ENCODE measurements around the gene NBDY. TPM values are rescaled to one million over a fixed set of nuclear protein-coding genes. Genes with fewer than 3 reads are reported as not detected.
A peak's percentile ranks its signal among the peaks of the same experiment; 100 is the strongest.

The NBDY gene
- polyA plus RNA-seq, 1 donor, result 37.1 TPM

- Histone ChIP-seq H3K4me1 (ENCODE audit: control insufficient read depth, insufficient read depth, low read length) (no peaks in the 10 kb centered on the region), H3K9me3 (ENCODE audit: control insufficient read depth, low read depth, low read length) (no peaks in the 10 kb centered on the region), H3K27me3 (ENCODE audit: control insufficient read depth, insufficient read depth, low read length) (no peaks in the 10 kb centered on the region), H3K4me3 (ENCODE audit: low read length) (no peak overlapping the region), H3K27ac (ENCODE audit: low read length) (no peak overlapping the region), H3K36me3 (ENCODE audit: control insufficient read depth, insufficient read depth, low read length) (peaks cover 2% of the 10 kb centered on the region)
- no CpG with 5 or more reads among the region's 15 CpGs for WGBS (ENCODE audit: insufficient coverage, low lambda C conversion rate)
- DNase-seq, result no peak
Measured at GRCh38 chrX:56793521-56794320, 64.7 kb downstream of the NBDY start.

- H3K4me1 ChIP-seq (ENCODE audit: control insufficient read depth, insufficient read depth, low read length), result no peaks in the 10 kb centered on the region
- WGBS (ENCODE audit: insufficient coverage, low lambda C conversion rate), result no CpG with 5 or more reads among the region's 12 CpGs
- H3K27ac ChIP-seq (ENCODE audit: low read length), result no peak overlapping the region
- no peak overlapping the region for H3K4me3 ChIP-seq (ENCODE audit: low read length)
- DNase-seq, result no peak
- H3K9me3 ChIP-seq (ENCODE audit: control insufficient read depth, low read depth, low read length), result no peaks in the 10 kb centered on the region
- no peaks in the 10 kb centered on the region for H3K36me3 ChIP-seq (ENCODE audit: control insufficient read depth, insufficient read depth, low read length)
- no peaks in the 10 kb centered on the region for H3K27me3 ChIP-seq (ENCODE audit: control insufficient read depth, insufficient read depth, low read length)
Measured at GRCh38 chrX:56794404-56795230, 65.6 kb downstream of the NBDY start.

GRCh38 chrX:56795309-56795868, 66.3 kb downstream of the NBDY start:
- Histone ChIP-seq H3K4me3 (ENCODE audit: low read length) (no peak overlapping the region), H3K4me1 (ENCODE audit: control insufficient read depth, insufficient read depth, low read length) (no peaks in the 10 kb centered on the region), H3K36me3 (ENCODE audit: control insufficient read depth, insufficient read depth, low read length) (no peaks in the 10 kb centered on the region), H3K27me3 (ENCODE audit: control insufficient read depth, insufficient read depth, low read length) (no peaks in the 10 kb centered on the region), H3K9me3 (ENCODE audit: control insufficient read depth, low read depth, low read length) (no peaks in the 10 kb centered on the region), H3K27ac (ENCODE audit: low read length) (no peak overlapping the region)
- DNase-seq, result no peak
- no CpG with 5 or more reads among the region's 14 CpGs for WGBS (ENCODE audit: insufficient coverage, low lambda C conversion rate)

GRCh38 chrX:56796641-56797395, 67.8 kb downstream of the NBDY start:
- no peak for DNase-seq
- WGBS (ENCODE audit: insufficient coverage, low lambda C conversion rate), result 60% methylated on average over 1 of the region's 4 CpGs

GRCh38 chrX:56797574-56798338, 68.7 kb downstream of the NBDY start:
- no CpG with 5 or more reads among the region's 6 CpGs for WGBS (ENCODE audit: insufficient coverage, low lambda C conversion rate)
- DNase-seq, result no peak

More at GRCh38 chrX:56796641-56797395, 67.8 kb downstream of the NBDY start:
- no peaks in the 10 kb centered on the region for H3K36me3 ChIP-seq (ENCODE audit: control insufficient read depth, insufficient read depth, low read length)
- no peaks in the 10 kb centered on the region for H3K9me3 ChIP-seq (ENCODE audit: control insufficient read depth, low read depth, low read length)
- H3K4me1 ChIP-seq (ENCODE audit: control insufficient read depth, insufficient read depth, low read length), result no peaks in the 10 kb centered on the region
- no peak overlapping the region for H3K4me3 ChIP-seq (ENCODE audit: low read length)
- no peak overlapping the region for H3K27ac ChIP-seq (ENCODE audit: low read length)
- H3K27me3 ChIP-seq (ENCODE audit: control insufficient read depth, insufficient read depth, low read length), result no peaks in the 10 kb centered on the region

GRCh38 chrX:56798339-56798711, 69.3 kb downstream of the NBDY start:
- no CpG with 5 or more reads among the region's 5 CpGs for whole genome bisulfite sequencing (ENCODE audit: insufficient coverage, low lambda C conversion rate)
- Histone ChIP-seq H3K9me3 (ENCODE audit: control insufficient read depth, low read depth, low read length) (no peaks in the 10 kb centered on the region), H3K4me1 (ENCODE audit: control insufficient read depth, insufficient read depth, low read length) (no peaks in the 10 kb centered on the region), H3K36me3 (ENCODE audit: control insufficient read depth, insufficient read depth, low read length) (no peaks in the 10 kb centered on the region), H3K27ac (ENCODE audit: low read length) (no peak overlapping the region), H3K4me3 (ENCODE audit: low read length) (no peak overlapping the region), H3K27me3 (ENCODE audit: control insufficient read depth, insufficient read depth, low read length) (no peaks in the 10 kb centered on the region)
- DNase-seq, result no peak

More at GRCh38 chrX:56797574-56798338, 68.7 kb downstream of the NBDY start:
- Histone ChIP-seq H3K4me1 (ENCODE audit: control insufficient read depth, insufficient read depth, low read length) (no peaks in the 10 kb centered on the region), H3K36me3 (ENCODE audit: control insufficient read depth, insufficient read depth, low read length) (no peaks in the 10 kb centered on the region), H3K27me3 (ENCODE audit: control insufficient read depth, insufficient read depth, low read length) (no peaks in the 10 kb centered on the region), H3K4me3 (ENCODE audit: low read length) (no peak overlapping the region), H3K27ac (ENCODE audit: low read length) (no peak overlapping the region), H3K9me3 (ENCODE audit: control insufficient read depth, low read depth, low read length) (no peaks in the 10 kb centered on the region)

GRCh38 chrX:56798866-56799758, 70.1 kb downstream of the NBDY start:
- DNase-seq, result peak in 1 of 2 donors; percentile 69
- H3K4me3 ChIP-seq (ENCODE audit: low read length), result no peak overlapping the region
- H3K27me3 ChIP-seq (ENCODE audit: control insufficient read depth, insufficient read depth, low read length), result no peaks in the 10 kb centered on the region
- H3K27ac ChIP-seq (ENCODE audit: low read length), result no peak overlapping the region
- no CpG with 5 or more reads among the region's 13 CpGs for WGBS (ENCODE audit: insufficient coverage, low lambda C conversion rate)
- no peaks in the 10 kb centered on the region for H3K4me1 ChIP-seq (ENCODE audit: control insufficient read depth, insufficient read depth, low read length)
- H3K36me3 ChIP-seq (ENCODE audit: control insufficient read depth, insufficient read depth, low read length), result no peaks in the 10 kb centered on the region
- H3K9me3 ChIP-seq (ENCODE audit: control insufficient read depth, low read depth, low read length), result no peaks in the 10 kb centered on the region

- Histone ChIP-seq H3K4me3 (ENCODE audit: low read length) (no peak overlapping the region), H3K4me1 (ENCODE audit: control insufficient read depth, insufficient read depth, low read length) (no peaks in the 10 kb centered on the region), H3K36me3 (ENCODE audit: control insufficient read depth, insufficient read depth, low read length) (no peaks in the 10 kb centered on the region), H3K27me3 (ENCODE audit: control insufficient read depth, insufficient read depth, low read length) (no peaks in the 10 kb centered on the region), H3K9me3 (ENCODE audit: control insufficient read depth, low read depth, low read length) (no peaks in the 10 kb centered on the region), H3K27ac (ENCODE audit: low read length) (no peak overlapping the region)
- WGBS (ENCODE audit: insufficient coverage, low lambda C conversion rate), result no CpG with 5 or more reads among the region's 3 CpGs
- no peak for DNase-seq
Measured at GRCh38 chrX:56800307-56800706, 71.3 kb downstream of the NBDY start.

- Histone ChIP-seq H3K36me3 (ENCODE audit: control insufficient read depth, insufficient read depth, low read length) (no peaks in the 10 kb centered on the region), H3K27me3 (ENCODE audit: control insufficient read depth, insufficient read depth, low read length) (no peaks in the 10 kb centered on the region), H3K4me1 (ENCODE audit: control insufficient read depth, insufficient read depth, low read length) (no peaks in the 10 kb centered on the region), H3K27ac (ENCODE audit: low read length) (no peak overlapping the region), H3K4me3 (ENCODE audit: low read length) (no peak overlapping the region), H3K9me3 (ENCODE audit: control insufficient read depth, low read depth, low read length) (no peaks in the 10 kb centered on the region)
- WGBS (ENCODE audit: insufficient coverage, low lambda C conversion rate), result no CpG with 5 or more reads among the region's 7 CpGs
- no peak for DNase-seq
Measured at GRCh38 chrX:56800801-56801200, 71.8 kb downstream of the NBDY start.
